Measurements from ENCODE around the gene ALLC.

The ALLC gene

GRCh38 chr2:3647246-3647645 is 10.8 kb upstream of the ALLC start:
- no peak overlapping the region for H3K4me2 ChIP-seq (ENCODE audit: low read depth, low read length, poor library complexity, severe bottlenecking)
- H3K27me3 ChIP-seq (ENCODE audit: low read length): no peaks in the 10 kb centered on the region
- H4K20me1 ChIP-seq (ENCODE audit: low read depth, low read length): no peaks in the 10 kb centered on the region
- TF ChIP-seq EZH2phosphoT487 (conservative IDR thresholded peaks at IDR 0.05; ENCODE audit: low read length) (no peak), CTCF (IDR thresholded peaks at IDR 0.05; ENCODE audit: insufficient read depth, low read length, poor library complexity, severe bottlenecking) (no peak)
- H2AFZ ChIP-seq (ENCODE audit: low read depth, low read length, severe bottlenecking): no peak overlapping the region
- H3K9me2 ChIP-seq (replicated peaks; ENCODE audit: insufficient read depth, low read length): no peaks in the 10 kb centered on the region
- H3K9me3 ChIP-seq (ENCODE audit: insufficient read depth, low read length): no peaks in the 10 kb centered on the region
- no peaks in the 10 kb centered on the region for H3K36me3 ChIP-seq (ENCODE audit: low read length)
- H3K27ac ChIP-seq (ENCODE audit: low read depth, low read length): no peak overlapping the region
- H3K9ac ChIP-seq (ENCODE audit: low read length): no peak overlapping the region
- H3F3A ChIP-seq (ENCODE audit: insufficient read depth): no peaks in the 10 kb centered on the region
- no peaks in the 10 kb centered on the region for H3K79me2 ChIP-seq (ENCODE audit: insufficient read depth, low read length)
- H3K4me3 ChIP-seq (ENCODE audit: insufficient read depth, low read length, poor library complexity, severe bottlenecking): no peak overlapping the region

GRCh38 chr2:3647831-3648651 is 10.0 kb upstream of the ALLC start:
- Histone ChIP-seq H3K79me2 (ENCODE audit: insufficient read depth, low read length) (no peaks in the 10 kb centered on the region), H3K4me3 (ENCODE audit: insufficient read depth, low read length, poor library complexity, severe bottlenecking) (no peak overlapping the region), H4K20me1 (ENCODE audit: low read depth, low read length) (no peaks in the 10 kb centered on the region), H3K9me2 (replicated peaks; ENCODE audit: insufficient read depth, low read length) (no peaks in the 10 kb centered on the region), H3K36me3 (ENCODE audit: low read length) (no peaks in the 10 kb centered on the region), H3F3A (ENCODE audit: insufficient read depth) (no peaks in the 10 kb centered on the region), H3K4me2 (ENCODE audit: low read depth, low read length, poor library complexity, severe bottlenecking) (no peak overlapping the region), H3K27me3 (ENCODE audit: low read length) (no peaks in the 10 kb centered on the region), H3K27ac (ENCODE audit: low read depth, low read length) (no peak overlapping the region), H3K9me3 (ENCODE audit: insufficient read depth, low read length) (no peaks in the 10 kb centered on the region), H2AFZ (ENCODE audit: low read depth, low read length, severe bottlenecking) (no peak overlapping the region), H3K9ac (ENCODE audit: low read length) (no peak overlapping the region)
- TF ChIP-seq EZH2phosphoT487 (conservative IDR thresholded peaks at IDR 0.05; ENCODE audit: low read length) (no peak), CTCF (IDR thresholded peaks at IDR 0.05; ENCODE audit: insufficient read depth, low read length, poor library complexity, severe bottlenecking) (no peak)

- no peak overlapping the region for H3K4me3 ChIP-seq (ENCODE audit: insufficient read depth, low read length, poor library complexity, severe bottlenecking)
- no peak overlapping the region for H3K4me2 ChIP-seq (ENCODE audit: low read depth, low read length, poor library complexity, severe bottlenecking)
- no peaks in the 10 kb centered on the region for H4K20me1 ChIP-seq (ENCODE audit: low read depth, low read length)
- no peak overlapping the region for H3K27ac ChIP-seq (ENCODE audit: low read depth, low read length)
- H3K9me3 ChIP-seq (ENCODE audit: insufficient read depth, low read length): no peaks in the 10 kb centered on the region
- no peaks in the 10 kb centered on the region for H3K79me2 ChIP-seq (ENCODE audit: insufficient read depth, low read length)
- H2AFZ ChIP-seq (ENCODE audit: low read depth, low read length, severe bottlenecking): no peak overlapping the region
- no peaks in the 10 kb centered on the region for H3K9me2 ChIP-seq (replicated peaks; ENCODE audit: insufficient read depth, low read length)
- no peak overlapping the region for H3K9ac ChIP-seq (ENCODE audit: low read length)
- no peaks in the 10 kb centered on the region for H3K36me3 ChIP-seq (ENCODE audit: low read length)
- H3K27me3 ChIP-seq (ENCODE audit: low read length): no peaks in the 10 kb centered on the region
- TF ChIP-seq CTCF (IDR thresholded peaks at IDR 0.05; ENCODE audit: insufficient read depth, low read length, poor library complexity, severe bottlenecking): no peak
- TF ChIP-seq EZH2phosphoT487 (conservative IDR thresholded peaks at IDR 0.05; ENCODE audit: low read length): no peak
- no peaks in the 10 kb centered on the region for H3F3A ChIP-seq (ENCODE audit: insufficient read depth)
Observed at GRCh38 chr2:3648652-3649177, 9.3 kb upstream of the ALLC start.
